ENCODE data around the gene SLC27A6. TPM values are rescaled to one million over a fixed set of nuclear protein-coding genes. Genes with fewer than 3 reads are reported as not detected.

SLC27A6 gene
- total and polyA plus RNA-seq, 2 of the 13 experiments (the other 11 are each of a cell fraction or from before 2014, with no cell fraction given): not detected

- DNase-seq (ENCODE audit: low spot score) (no peak), FAIRE-seq (no peak), ATAC-seq (no peak)
- H2AFZ ChIP-seq (ENCODE audit: low read length): no peak overlapping the region
- no peak overlapping the region for H3K9ac ChIP-seq (ENCODE audit: insufficient read depth, low read depth, low read length)
- intact Hi-C loops (cut with micrococcal nuclease; ENCODE audit: unreplicated experiment): no loop called here
- no peaks in the 10 kb centered on the region for H4K20me1 ChIP-seq (ENCODE audit: insufficient read depth, low read length)
- TF ChIP-seq CCDC6 (CRISPR knock-in tag; IDR thresholded peaks at IDR 0.05) (no peak), ZNF101 (CRISPR knock-in tag; IDR thresholded peaks at IDR 0.05; ENCODE audit: borderline replicate concordance, low read depth) (no peak), TRIM24 (CRISPR knock-in tag; IDR thresholded peaks at IDR 0.05) (no peak), ZNF274 (CRISPR knock-in tag; IDR thresholded peaks at IDR 0.05) (no peak), ARNT2 (CRISPR knock-in tag; IDR thresholded peaks at IDR 0.05; ENCODE audit: low read depth) (no peak), HDAC6 (IDR thresholded peaks at IDR 0.05; ENCODE audit: low read depth, low read length) (no peak), ZNF543 (CRISPR knock-in tag; IDR thresholded peaks at IDR 0.05) (no peak), ZBTB14 (CRISPR knock-in tag; IDR thresholded peaks at IDR 0.05) (no peak), RORA (CRISPR knock-in tag; IDR thresholded peaks at IDR 0.05) (no peak), ZSCAN20 (CRISPR knock-in tag; IDR thresholded peaks at IDR 0.05; ENCODE audit: borderline replicate concordance) (no peak), ZNF564 (CRISPR knock-in tag; IDR thresholded peaks at IDR 0.05) (no peak), MXD3 (CRISPR knock-in tag; IDR thresholded peaks at IDR 0.05) (no peak), MATR3 (CRISPR knock-in tag; IDR thresholded peaks at IDR 0.05) (no peak), STAG1 (CRISPR knock-in tag; IDR thresholded peaks at IDR 0.05) (no peak), ZNF775 (CRISPR knock-in tag; IDR thresholded peaks at IDR 0.05; ENCODE audit: borderline replicate concordance) (no peak)
- no peaks in the 10 kb centered on the region for H3K36me3 ChIP-seq (replicated peaks in 1 of 2; ENCODE audit: control insufficient read depth in 1 of 2, insufficient read depth in 2 of 2, low read length in 2 of 2)
- no TSS peak for BruUV-seq (replicated peaks)
- H3K9me3 ChIP-seq (ENCODE audit: low read length): no peaks in the 10 kb centered on the region
- in situ Hi-C loops (cut with HindIII; ENCODE audit: extremely low pct_ligation_motif_present, low pct_unique_long_range_greater_than_20kb): no loop called here
- H3K27me3 ChIP-seq (ENCODE audit: control insufficient read depth in 1 of 2, insufficient read depth in 2 of 2, low read length in 2 of 2): no peaks in the 10 kb centered on the region
- POLR2A ChIA-PET: no interaction called here
- H3K4me2 ChIP-seq (ENCODE audit: low read depth, low read length): no peak overlapping the region
- CTCF ChIA-PET (ENCODE audit: low intra/inter-chr PET ratio, low total read pairs): no interaction called here
- no peaks in the 10 kb centered on the region for H3K4me1 ChIP-seq (ENCODE audit: insufficient read depth, low read length)
- no peaks in the 10 kb centered on the region for H3K79me2 ChIP-seq (ENCODE audit: insufficient read depth, low read length)
- H3K27ac ChIP-seq (ENCODE audit: extremely low read length, insufficient read depth, low read length): no peak overlapping the region
- H3K4me3 ChIP-seq (replicated peaks in 1 of 3; ENCODE audit: insufficient read depth in 1 of 3, low read depth in 2 of 3, low read length in 3 of 3): no peak overlapping the region
Measured at GRCh38 chr5:129018837-129019236, 53.5 kb downstream of the SLC27A6 start.
